Neural progenitor cell (in vitro differentiated cells): ENCODE results near the gene GTF3C4.

Source experiments
- EZH2 ChIP-seq: fragments of 200-600 bp; sonication (generic); IDR thresholded peaks from 2 replicates; pipeline ENCODE4 v1.6.1; 2017; ENCODE audit warnings: antibody characterized with exemption, mild to moderate bottlenecking, moderate library complexity
- EZH2phosphoT487 ChIP-seq: fragments of 200-600 bp; sonication (generic); IDR thresholded peaks from 2 replicates; pipeline ENCODE4 v1.6.1; 2017; ENCODE audit warnings: antibody characterized with exemption
- TF ChIP-seq, protein P1 (sequence below): fragments of 200-600 bp; sonication (generic); IDR thresholded peaks from 2 replicates; pipeline ENCODE4 v1.5.1; 2017; ENCODE audit warnings: antibody characterized with exemption, mild to moderate bottlenecking

DNA sequence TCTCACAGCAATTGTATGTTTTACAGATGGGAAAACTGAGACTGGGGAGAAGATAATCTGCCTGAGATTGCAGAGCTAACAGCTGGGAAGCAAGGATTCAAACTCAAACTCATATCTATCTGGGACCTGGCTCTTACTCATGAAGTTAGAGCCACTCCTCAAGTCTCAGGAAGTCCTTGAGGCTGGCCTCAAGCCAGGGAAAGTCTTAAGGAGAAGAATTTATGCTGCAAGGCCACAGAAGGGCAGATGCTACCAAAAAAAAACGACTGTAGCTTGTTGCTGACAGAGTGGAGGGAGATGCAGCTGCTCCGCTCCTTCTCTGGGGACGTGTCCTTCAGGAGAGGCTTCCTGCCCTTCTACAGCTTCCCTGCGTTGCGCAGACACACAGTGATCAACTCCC, 48.1 kb upstream of the GTF3C4 start:
- TF ChIP-seq, protein P1, sequence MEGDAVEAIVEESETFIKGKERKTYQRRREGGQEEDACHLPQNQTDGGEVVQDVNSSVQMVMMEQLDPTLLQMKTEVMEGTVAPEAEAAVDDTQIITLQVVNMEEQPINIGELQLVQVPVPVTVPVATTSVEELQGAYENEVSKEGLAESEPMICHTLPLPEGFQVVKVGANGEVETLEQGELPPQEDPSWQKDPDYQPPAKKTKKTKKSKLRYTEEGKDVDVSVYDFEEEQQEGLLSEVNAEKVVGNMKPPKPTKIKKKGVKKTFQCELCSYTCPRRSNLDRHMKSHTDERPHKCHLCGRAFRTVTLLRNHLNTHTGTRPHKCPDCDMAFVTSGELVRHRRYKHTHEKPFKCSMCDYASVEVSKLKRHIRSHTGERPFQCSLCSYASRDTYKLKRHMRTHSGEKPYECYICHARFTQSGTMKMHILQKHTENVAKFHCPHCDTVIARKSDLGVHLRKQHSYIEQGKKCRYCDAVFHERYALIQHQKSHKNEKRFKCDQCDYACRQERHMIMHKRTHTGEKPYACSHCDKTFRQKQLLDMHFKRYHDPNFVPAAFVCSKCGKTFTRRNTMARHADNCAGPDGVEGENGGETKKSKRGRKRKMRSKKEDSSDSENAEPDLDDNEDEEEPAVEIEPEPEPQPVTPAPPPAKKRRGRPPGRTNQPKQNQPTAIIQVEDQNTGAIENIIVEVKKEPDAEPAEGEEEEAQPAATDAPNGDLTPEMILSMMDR: no peak
- no peak for TF ChIP-seq EZH2
- no peak for TF ChIP-seq EZH2phosphoT487
